OCI-LY3 (cell line): ENCODE measurements around the gene ZKSCAN5.
A peak's percentile ranks its signal among the peaks of the same experiment; 100 is the strongest.

Experiments
- CTCF ChIP-seq: fragments of 200-600, 300-600 bp; sonication (generic); IDR thresholded peaks from 2 replicates; pipeline ENCODE4 v1.5.1; 2014; ENCODE audit warnings: antibody characterized with exemption, low read length, low read depth
- EZH2phosphoT487 ChIP-seq: fragments of 200-600 bp; shearing (Covaris generic); IDR thresholded peaks from 2 replicates; pipeline ENCODE4 v1.6.1; 2018; ENCODE audit warnings: antibody characterized with exemption, mixed run types, low read depth

- peak; percentile 33 for TF ChIP-seq CTCF
- TF ChIP-seq EZH2phosphoT487 = no peak
Observed at GRCh38 chr7:99525713-99526440, 21.4 kb downstream of the ZKSCAN5 start.
